CD4-positive, alpha-beta T cell (primary cell): ENCODE measurements around the gene CACNA2D3. TPM values are rescaled to one million over a fixed set of nuclear protein-coding genes. Genes with fewer than 3 reads are reported as not detected.

Source experiments
- ATAC-seq: fragments of 200-7000 bp; cut with Tn5 transposase; one replicate; pipeline ENCODE4 v1.10.0; 2022; ENCODE audit warnings: mild to moderate bottlenecking; ENCODE audit not compliant: poor library complexity
- CTCF ChIA-PET: fragments of 350-600 bp; sonication (Branson Sonifier 250); formaldehyde crosslinking; loops from one replicate; lab custom pipeline; 2021; ENCODE audit warnings: antibody characterized with exemption, inconsistent platforms; lab: Charles Lee
- POLR2A ChIA-PET: fragments of 350-600 bp; sonication (Branson Sonifier 250); formaldehyde crosslinking; loops from one replicate; lab custom pipeline; 2021; ENCODE audit warnings: antibody characterized with exemption, inconsistent platforms; lab: Charles Lee
- DNase-seq, 14 experiments: peaks; one replicate each; pipeline ENCODE4 v3.0.0-alpha.2; 2013 to 2020; ENCODE audit warnings: mixed read lengths in 2 of 14
- H3K27ac ChIP-seq, 2 donors: one replicate each; pipeline versions ENCODE4 v1.5.1 to v1.7.0; 2013; ENCODE audit warnings: low read length in 2 of 2, low read depth in 1 of 2, mild to moderate bottlenecking in 1 of 2
- H3K27me3 ChIP-seq, 2 experiments: 1 replicate in 1 of 2; 2 replicates in 1 of 2; pipeline versions ENCODE4 v1.6.1 to v1.7.0; 2013; ENCODE audit warnings: low read length in 2 of 2, control low read depth in 1 of 2, mild to moderate bottlenecking in 1 of 2, moderate library complexity in 1 of 2; ENCODE audit not compliant: insufficient read depth in 2 of 2, control insufficient read depth in 1 of 2
- H3K36me3 ChIP-seq: one replicate; pipeline ENCODE4 v1.6.1; 2013; ENCODE audit warnings: low read length, control low read depth; ENCODE audit not compliant: insufficient read depth
- H3K4me1 ChIP-seq: one replicate; pipeline ENCODE4 v1.6.1; 2013; ENCODE audit warnings: low read length, control low read depth; ENCODE audit not compliant: insufficient read depth
- H3K4me3 ChIP-seq: one replicate; pipeline ENCODE4 v1.5.1; 2013; ENCODE audit warnings: mild to moderate bottlenecking, low read length, moderate library complexity
- H3K9me3 ChIP-seq, 2 experiments: 1 replicate in 1 of 2; 2 replicates in 1 of 2; pipeline versions ENCODE4 v1.6.1 to v1.7.0; 2013; ENCODE audit warnings: low read length in 2 of 2, mild to moderate bottlenecking in 2 of 2, control low read depth in 1 of 2, moderate library complexity in 1 of 2; ENCODE audit not compliant: control insufficient read depth in 1 of 2, insufficient read depth in 1 of 2
- H3K27ac Mint-ChIP-seq: one replicate; pipeline ENCODE4 v1.8.0; 2020; ENCODE audit warnings: mixed read lengths
- H3K27me3 Mint-ChIP-seq: one replicate; pipeline ENCODE4 v1.8.0; 2021; ENCODE audit warnings: mixed read lengths
- H3K36me3 Mint-ChIP-seq: one replicate; pipeline ENCODE4 v1.8.0; 2021; ENCODE audit warnings: low read depth, mixed read lengths
- H3K4me1 Mint-ChIP-seq: one replicate; pipeline ENCODE4 v1.8.0; 2021; ENCODE audit warnings: low read depth, mixed read lengths
- H3K4me3 Mint-ChIP-seq: one replicate; pipeline ENCODE4 v1.8.0; 2020; ENCODE audit warnings: mild to moderate bottlenecking, mixed read lengths
- H3K9me3 Mint-ChIP-seq: one replicate; pipeline ENCODE4 v1.8.0; 2020; ENCODE audit warnings: mixed read lengths
- CTCF ChIP-seq: fragments of 200-600 bp; IDR thresholded peaks from one replicate; pipeline ENCODE4 v1.8.0; 2022; ENCODE audit warnings: antibody characterized with exemption, mild to moderate bottlenecking
- intact Hi-C, 2 experiments: fragments of 100-400 bp; cut with DNase I in 1 of 2; cut with micrococcal nuclease in 1 of 2; formaldehyde crosslinking; loops; one replicate each; pipeline versions ENCODE4 v1.15.1 to v1.9.0; 2023 to 2025; cut with DNase I, micrococcal nuclease
- total RNA-seq, 174 experiments: library from RNA in 2 of 174; stranded (reverse) in 2 of 174; gene quantifications; one replicate each; pipeline ENCODE4 v1.2.3 and lab custom pipeline; 2021 to 2026

The CACNA2D3 gene
- total RNA-seq, 2 experiments from 2014 or later, result 0.08 TPM; not detected in 1

- TF ChIP-seq CTCF, result no peak
- Histone ChIP-seq H3K36me3 (no peaks in the 10 kb centered on the region), H3K4me3 (no peak overlapping the region), H3K27me3 (no peaks in the 10 kb centered on the region), H3K4me1 (no peaks in the 10 kb centered on the region), H3K9me3 (no peaks in the 10 kb centered on the region), H3K27ac (no peak overlapping the region)
- POLR2A ChIA-PET, result no interaction called here
- H3K27ac Mint-ChIP-seq, result no peak overlapping the region
- H3K4me3 Mint-ChIP-seq, result no peak overlapping the region
- intact Hi-C loops, result no loop called here
- no peaks in the 10 kb centered on the region for H3K36me3 Mint-ChIP-seq
- ATAC-seq (no peak), DNase-seq (no peak)
- CTCF ChIA-PET, result no interaction called here
- peaks cover 18% of the 10 kb centered on the region for H3K27me3 Mint-ChIP-seq
- no peaks in the 10 kb centered on the region for H3K4me1 Mint-ChIP-seq
- H3K9me3 Mint-ChIP-seq, result no peaks in the 10 kb centered on the region
Measured at GRCh38 chr3:54421943-54422342, 299.6 kb downstream of the CACNA2D3 start.

- no peaks in the 10 kb centered on the region for H3K36me3 ChIP-seq
- Mint-ChIP-seq H3K4me3 (no peak overlapping the region), H3K36me3 (no peaks in the 10 kb centered on the region), H3K4me1 (no peaks in the 10 kb centered on the region), H3K9me3 (no peaks in the 10 kb centered on the region), H3K27me3 (peaks cover 21% of the 10 kb centered on the region), H3K27ac (no peak overlapping the region)
- POLR2A ChIA-PET, result no interaction called here
- no peak overlapping the region for H3K27ac ChIP-seq
- H3K9me3 ChIP-seq, result no peaks in the 10 kb centered on the region
- H3K4me1 ChIP-seq, result no peaks in the 10 kb centered on the region
- CTCF ChIA-PET, result no interaction called here
- H3K4me3 ChIP-seq, result no peak overlapping the region
- H3K27me3 ChIP-seq, result no peaks in the 10 kb centered on the region
- intact Hi-C loops, result no loop called here
- ATAC-seq (no peak), DNase-seq (no peak)
- no peak for TF ChIP-seq CTCF
Measured at GRCh38 chr3:54424292-54424691, 301.9 kb downstream of the CACNA2D3 start.

GRCh38 chr3:54426381-54426780, 304.0 kb downstream of the CACNA2D3 start:
- Histone ChIP-seq H3K36me3 (no peaks in the 10 kb centered on the region), H3K9me3 (no peaks in the 10 kb centered on the region), H3K4me1 (no peaks in the 10 kb centered on the region), H3K4me3 (no peak overlapping the region), H3K27ac (no peak overlapping the region), H3K27me3 (no peaks in the 10 kb centered on the region)
- no peaks in the 10 kb centered on the region for H3K9me3 Mint-ChIP-seq
- H3K27ac Mint-ChIP-seq, result no peak overlapping the region
- no peaks in the 10 kb centered on the region for H3K4me1 Mint-ChIP-seq
- H3K4me3 Mint-ChIP-seq, result no peak overlapping the region
- intact Hi-C loops, result loop anchor here in 1 of 2 experiments (5.0 kb wide), 1 partner anchor 1826 kb away; no protein-coding TSS in a partner anchor
- ChIA-PET CTCF (no interaction called here), POLR2A (no interaction called here)
- H3K27me3 Mint-ChIP-seq, result peaks cover 18% of the 10 kb centered on the region
- no peaks in the 10 kb centered on the region for H3K36me3 Mint-ChIP-seq
- DNase-seq, result no peak
- no peak for ATAC-seq
- no peak for TF ChIP-seq CTCF
